ENCODE data around the gene TAB2. TPM values are rescaled to one million over a fixed set of nuclear protein-coding genes. Genes with fewer than 3 reads are reported as not detected.
"Not testable (repeated sequence)": the region's sequence is repeated elsewhere in the genome, so short reads cannot be mapped to it uniquely, and the experiment has no call there.

The TAB2 gene
- polyA plus RNA-seq, 1 donor = 54.6 TPM

- no peak for DNase-seq (ENCODE audit: low read depth)
Observed at GRCh38 chr6:149334201-149334600, 16.7 kb downstream of the TAB2 start.

DNA sequence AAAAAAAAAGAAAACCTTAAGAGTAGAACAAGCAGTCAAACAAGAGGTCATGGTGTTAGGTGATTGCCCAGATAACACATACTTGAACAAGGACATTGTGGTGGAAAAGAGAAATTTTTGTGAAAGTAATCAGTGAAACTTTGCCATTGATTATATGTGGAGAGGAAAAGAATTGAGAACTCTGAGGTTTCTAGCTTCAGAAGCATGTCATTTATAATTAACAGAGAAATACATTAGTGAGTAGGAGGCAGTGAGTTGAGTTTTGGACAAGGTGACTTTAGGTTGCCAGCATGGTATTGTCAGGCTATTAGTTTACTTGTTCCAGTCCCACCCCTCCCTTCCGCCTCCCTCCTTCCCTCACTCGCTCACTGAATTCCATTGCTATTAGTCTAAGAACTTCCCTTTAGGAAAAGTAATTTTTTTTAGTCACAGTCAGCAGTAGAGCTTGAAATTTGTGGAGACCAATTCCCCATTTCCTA, 17.2 kb downstream of the TAB2 start:
- DNase-seq (ENCODE audit: low read depth) = no peak

DNA sequence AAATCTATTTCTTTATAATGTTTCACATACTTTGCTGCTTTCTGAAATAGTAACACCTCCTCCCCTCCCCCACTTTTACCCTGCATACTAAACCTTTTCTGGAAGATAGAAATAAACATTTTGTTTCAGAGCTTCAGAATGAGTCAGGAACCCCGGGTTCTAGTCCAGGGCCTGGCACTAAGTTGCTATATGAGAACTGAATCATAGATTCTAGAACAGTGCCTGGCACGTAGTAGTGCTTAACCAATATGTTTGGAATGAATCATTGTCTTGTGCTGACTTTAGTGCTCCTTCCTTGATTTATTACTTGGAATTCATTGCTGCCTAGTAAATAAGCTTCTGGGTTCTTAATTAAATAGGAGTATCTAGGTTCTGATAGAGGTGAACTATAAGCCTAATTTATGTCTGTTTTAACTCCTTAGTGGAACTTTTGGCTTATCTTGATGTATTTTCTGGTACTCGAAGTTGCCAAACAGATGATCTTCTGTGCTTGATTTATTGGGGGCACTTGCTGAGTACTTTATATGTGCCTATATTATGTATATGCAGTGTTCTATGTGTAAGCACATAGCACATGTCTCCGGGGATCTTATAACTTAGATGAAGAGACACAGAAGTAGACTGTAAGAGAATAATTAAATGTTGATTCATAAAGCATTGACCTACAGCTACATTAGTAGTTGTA, 18.6 kb downstream of the TAB2 start:
- DNase-seq (ENCODE audit: low read depth) = no peak

DNA sequence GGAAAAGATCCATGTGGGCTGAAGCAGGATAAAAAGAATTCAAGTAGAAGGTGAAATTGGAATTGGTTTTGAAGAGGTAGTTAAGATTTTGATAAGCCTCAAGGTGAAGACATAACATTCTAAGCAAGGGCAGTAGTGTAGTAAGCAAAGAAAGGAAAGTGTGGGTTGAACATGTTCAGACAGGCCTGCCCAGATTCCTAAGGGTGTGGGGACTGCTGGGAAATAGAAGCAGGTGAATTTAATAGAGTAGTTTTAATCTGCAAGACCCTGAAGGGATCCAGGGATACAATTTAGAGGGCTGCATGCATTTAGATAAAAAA, 19.1 kb downstream of the TAB2 start:
- DNase-seq (ENCODE audit: low read depth) = no peak

DNA sequence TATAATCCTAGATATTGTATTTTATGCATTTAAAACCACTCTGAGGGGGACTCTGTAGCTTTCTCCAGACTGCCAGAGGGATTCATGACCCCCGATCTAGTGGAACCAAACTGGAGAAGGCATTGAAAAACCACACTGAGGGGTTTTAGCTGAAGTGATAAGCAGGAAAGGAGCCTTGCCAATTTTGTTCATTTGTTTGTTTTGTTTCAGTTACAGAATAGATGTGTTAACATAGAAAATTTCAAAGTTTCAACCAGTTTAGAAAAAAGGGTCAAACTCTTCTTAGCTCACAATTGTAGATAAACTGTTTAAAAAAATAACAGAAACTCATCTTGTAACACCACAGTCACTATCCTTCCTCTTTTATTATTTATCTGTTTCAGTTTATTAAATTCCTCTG, 19.8 kb downstream of the TAB2 start:
- no peak for DNase-seq (ENCODE audit: low read depth)

GRCh38 chr6:149340200-149340599, 22.7 kb downstream of the TAB2 start:
- no peak for DNase-seq (ENCODE audit: low read depth)

GRCh38 chr6:149342525-149342924, 25.0 kb downstream of the TAB2 start:
- no peak for DNase-seq (ENCODE audit: low read depth)

GRCh38 chr6:149343501-149343900, 26.0 kb downstream of the TAB2 start:
- no peak for DNase-seq (ENCODE audit: low read depth)

DNA sequence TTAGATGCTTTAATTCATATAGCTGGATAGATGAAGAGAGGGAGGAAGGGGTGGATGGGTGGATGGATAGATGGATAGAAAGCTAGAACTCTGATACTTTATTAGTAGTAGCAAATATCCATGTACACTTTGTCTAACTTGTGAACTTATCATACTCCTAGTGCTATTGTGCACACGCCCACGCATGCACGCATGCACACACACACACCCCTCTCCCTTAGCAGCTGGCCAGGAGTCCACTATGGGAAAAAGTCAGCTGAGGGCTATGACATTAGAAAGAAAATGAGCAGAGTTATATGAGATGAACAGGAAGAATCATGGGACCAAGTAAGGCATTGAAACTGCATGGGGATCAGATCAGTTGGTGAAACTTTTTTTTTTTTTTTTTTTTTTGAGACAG, 28.6 kb downstream of the TAB2 start:
- no peak for DNase-seq (ENCODE audit: low read depth)

- DNase-seq (ENCODE audit: low read depth) = no peak
Observed at GRCh38 chr6:149347067-149347466, 29.6 kb downstream of the TAB2 start.

GRCh38 chr6:149349279-149349678, 31.8 kb downstream of the TAB2 start:
- not testable (repeated sequence) for DNase-seq (ENCODE audit: low read depth)

GRCh38 chr6:149354009-149354408, 36.5 kb downstream of the TAB2 start:
- DNase-seq (ENCODE audit: low read depth) = no peak

GRCh38 chr6:149356081-149356750, 38.7 kb downstream of the TAB2 start:
- no peak for DNase-seq (ENCODE audit: low read depth)

DNA sequence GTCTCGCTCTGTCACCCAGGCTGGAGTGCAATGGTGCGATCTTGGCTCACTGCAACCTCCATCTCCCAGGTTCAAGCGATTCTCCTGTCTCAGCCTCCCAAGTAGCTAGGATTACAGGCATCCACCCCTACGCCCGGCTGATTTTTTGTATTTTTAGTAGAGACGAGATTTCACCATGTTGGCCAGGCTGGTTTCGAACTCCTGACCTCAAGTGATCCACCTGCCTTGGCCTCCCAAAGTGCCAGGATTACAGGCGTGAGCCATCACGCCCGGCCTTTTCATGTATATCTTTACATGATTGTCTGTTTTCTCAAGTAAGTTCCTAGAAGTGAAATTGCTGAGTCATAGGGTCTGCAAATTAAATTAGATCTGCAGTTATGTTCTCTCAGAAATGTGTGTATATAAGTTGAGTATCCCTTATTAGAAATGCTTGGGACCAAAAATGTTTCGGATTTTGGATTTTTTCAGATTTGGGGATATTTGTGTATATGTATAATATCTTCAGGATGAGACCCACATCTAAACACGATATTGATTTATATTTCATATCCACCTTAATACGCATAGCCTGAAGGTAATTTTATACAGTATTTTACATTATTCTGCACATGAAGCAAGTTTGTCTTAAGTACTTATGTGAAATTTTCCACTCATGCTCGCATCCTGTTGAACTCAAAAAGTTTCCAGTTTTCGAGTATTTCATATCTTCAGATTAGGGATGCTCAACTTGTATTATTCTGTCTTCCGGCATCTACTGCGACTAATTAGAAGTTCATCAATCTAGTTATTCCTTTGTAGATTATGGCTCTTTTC, 40.4 kb downstream of the TAB2 start:
- DNase-seq (ENCODE audit: low read depth) = no peak

DNA sequence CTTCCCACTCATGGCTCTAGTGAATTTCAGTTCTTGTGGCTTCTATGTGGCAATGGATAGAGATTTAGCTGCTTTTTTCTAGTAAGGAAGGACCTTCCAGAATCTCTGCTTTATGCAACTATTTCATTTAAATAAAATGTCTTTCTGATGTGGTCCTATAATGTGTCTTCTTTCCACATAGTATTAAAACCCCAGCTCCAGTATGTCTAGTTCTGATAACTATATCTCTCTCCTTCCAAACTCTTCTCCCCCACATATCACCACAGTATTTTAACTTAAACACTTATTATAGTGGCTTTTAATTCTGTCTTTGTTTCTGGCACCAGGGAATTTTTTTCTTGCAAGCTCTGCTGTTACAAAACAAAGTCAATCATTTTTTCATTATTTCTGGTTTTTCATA, 41.9 kb downstream of the TAB2 start:
- no peak for DNase-seq (ENCODE audit: low read depth)

DNA sequence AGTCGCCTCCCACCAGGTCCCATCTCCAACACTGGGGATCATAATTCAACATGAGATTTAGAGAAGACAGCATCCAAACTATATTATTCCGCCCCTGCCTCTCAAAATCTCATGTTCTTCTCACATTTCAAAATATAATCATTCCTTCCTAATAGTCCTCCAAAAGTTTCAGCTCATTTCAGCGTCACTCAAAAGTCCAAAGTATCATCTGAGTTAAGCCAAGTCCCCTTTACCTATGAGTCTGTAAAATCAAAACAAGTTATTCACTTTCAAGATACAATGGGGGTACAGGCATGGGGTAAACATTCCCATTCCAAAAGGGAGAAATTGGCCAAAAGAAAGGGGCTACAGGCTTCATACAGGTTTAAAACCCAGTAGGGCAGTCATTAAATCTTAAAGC, 43.0 kb downstream of the TAB2 start:
- DNase-seq (ENCODE audit: low read depth) = no peak

- no peak for DNase-seq (ENCODE audit: low read depth)
Observed at GRCh38 chr6:149362289-149362688, 44.8 kb downstream of the TAB2 start.

- no peak for DNase-seq (ENCODE audit: low read depth)
Observed at GRCh38 chr6:149363154-149363553, 45.6 kb downstream of the TAB2 start.

GRCh38 chr6:149364557-149364956, 47.0 kb downstream of the TAB2 start:
- DNase-seq (ENCODE audit: low read depth) = no peak

DNA sequence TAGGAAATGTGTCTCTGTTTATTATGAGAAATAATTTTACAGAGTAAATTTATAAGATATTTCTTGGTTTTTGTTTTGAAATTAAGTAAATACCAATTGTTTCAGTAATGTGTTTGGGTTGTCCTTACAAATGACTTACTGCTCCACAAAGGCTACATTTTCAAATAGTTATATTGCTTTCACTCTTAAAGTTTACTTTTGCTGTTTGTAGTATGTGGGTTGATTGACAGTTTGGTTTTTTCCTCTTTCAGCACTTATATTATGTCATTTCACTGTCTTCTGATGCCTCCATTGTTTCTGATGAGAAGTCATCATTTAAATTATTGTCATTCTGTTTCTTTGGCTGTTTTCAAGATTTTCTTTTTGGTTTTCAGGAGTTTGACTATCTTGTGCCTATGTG, 47.7 kb downstream of the TAB2 start:
- no peak for DNase-seq (ENCODE audit: low read depth)

DNA sequence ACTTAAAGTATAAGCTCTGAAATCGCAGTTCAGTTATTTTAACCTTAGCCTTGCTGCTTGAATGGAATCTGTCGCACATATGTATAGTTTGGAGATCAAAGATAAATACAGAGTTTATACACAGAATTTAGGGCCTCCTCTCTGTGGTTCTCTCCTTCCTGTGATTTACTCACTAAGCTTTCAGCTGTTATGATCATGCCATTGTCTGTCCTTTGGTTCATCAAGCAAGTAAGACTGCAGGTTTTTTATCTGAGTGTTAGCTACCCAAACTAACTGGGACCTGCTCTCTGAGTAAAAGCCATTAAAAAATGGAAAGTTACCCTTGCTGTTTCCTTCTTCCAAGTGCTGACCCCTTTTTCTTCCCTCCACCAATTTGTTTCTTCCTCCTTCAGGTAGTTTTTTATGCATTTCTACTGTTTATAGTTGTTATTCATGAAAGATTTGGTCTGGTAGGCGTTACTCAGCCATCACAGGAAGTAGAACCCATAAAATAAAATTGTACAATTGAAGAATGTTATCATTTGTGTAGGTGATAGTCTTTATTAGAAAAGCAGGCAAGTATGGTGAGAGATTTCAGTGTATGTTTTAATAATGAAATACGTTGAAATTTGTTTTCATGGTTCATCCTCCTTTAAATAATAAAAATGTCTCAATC, 48.9 kb downstream of the TAB2 start:
- DNase-seq (ENCODE audit: low read depth) = no peak

GRCh38 chr6:149368065-149368464, 50.6 kb downstream of the TAB2 start:
- no peak for DNase-seq (ENCODE audit: low read depth)

All from forelimb muscle (tissue), 1 donor.